Thyroid gland (tissue), 4 donors: ENCODE data around the gene SRGAP2B.
"Not testable (repeated sequence)": the region's sequence is repeated elsewhere in the genome, so short reads cannot be mapped to it uniquely, and the experiment has no call there.

Experiments
- CTCF ChIP-seq, 6 experiments: fragments of 200-600 bp in 3 of 6; fragments of 450-650 bp in 3 of 6; sonication (generic) in 3 of 6; IDR thresholded peaks; one replicate each; pipeline ENCODE4 v1.5.1; 2016 to 2019; ENCODE audit warnings: antibody characterized with exemption in 6 of 6, mild to moderate bottlenecking in 2 of 6, inconsistent platforms in 1 of 6, moderate library complexity in 1 of 6
- POLR2A ChIP-seq, 2 donors: fragments of 450-650 bp; IDR thresholded peaks; one replicate each; pipeline ENCODE4 v1.6.1; 2017; ENCODE audit warnings: antibody characterized with exemption in 2 of 2, mild to moderate bottlenecking in 2 of 2, moderate library complexity in 1 of 2

- TF ChIP-seq POLR2A, CTCF (IDR thresholded peaks at IDR 0.05): not testable (repeated sequence)
These were observed 27.9 kb upstream of the SRGAP2B start for GRCh38 chr1:145123062-145123395.
